KMS-11 (cell line): ENCODE measurements around the gene NEFH.

ENCODE experiments used
- H2AFZ ChIP-seq: fragments of 200-600 bp; sonication (generic); 2 replicates; pipeline ENCODE4 v1.6.1; 2016; ENCODE audit warnings: antibody characterized with exemption, mixed run types, low read depth
- H3K27ac ChIP-seq: fragments of 200-600 bp; sonication (generic); 2 replicates; pipeline ENCODE4 v1.6.1; 2016; ENCODE audit warnings: mild to moderate bottlenecking, mixed run types
- H3K27me3 ChIP-seq: fragments of 200-600 bp; sonication (generic); 2 replicates; pipeline ENCODE4 v1.6.1; 2017; ENCODE audit warnings: mild to moderate bottlenecking, low read depth, mixed run types, moderate library complexity; ENCODE audit not compliant: insufficient read depth
- H3K36me3 ChIP-seq: fragments of 200-600 bp; sonication (generic); 2 replicates; pipeline ENCODE4 v1.6.1; 2017; ENCODE audit warnings: mild to moderate bottlenecking, mixed run types; ENCODE audit not compliant: insufficient read depth
- H3K4me1 ChIP-seq: fragments of 200-600 bp; sonication (generic); 2 replicates; pipeline ENCODE4 v1.6.1; 2016; ENCODE audit warnings: mild to moderate bottlenecking, low read depth, mixed run types; ENCODE audit not compliant: poor library complexity, severe bottlenecking
- H3K4me2 ChIP-seq: fragments of 200-600 bp; sonication (generic); 2 replicates; pipeline ENCODE4 v1.7.0; 2016; ENCODE audit warnings: mild to moderate bottlenecking, mixed run types
- H3K4me3 ChIP-seq: fragments of 200-600 bp; sonication (generic); IDR thresholded peaks from 2 replicates; pipeline ENCODE4 v1.6.1; 2017; ENCODE audit warnings: low read depth, low read length, mixed read lengths; ENCODE audit not compliant: insufficient read depth
- H3K79me2 ChIP-seq: fragments of 200-600 bp; sonication (generic); 2 replicates; pipeline ENCODE4 v1.6.1; 2016; ENCODE audit warnings: low read depth, mixed run types; ENCODE audit not compliant: insufficient read depth
- H3K9ac ChIP-seq: fragments of 200-600 bp; sonication (generic); 2 replicates; pipeline ENCODE4 v1.6.1; 2016; ENCODE audit warnings: mild to moderate bottlenecking, mixed run types
- H4K20me1 ChIP-seq: fragments of 200-600 bp; sonication (generic); 2 replicates; pipeline ENCODE4 v1.6.1; 2016; ENCODE audit warnings: mild to moderate bottlenecking, mixed run types; ENCODE audit not compliant: insufficient read depth
- TF ChIP-seq, protein P1 (sequence below): fragments of 200-600 bp; sonication (generic); conservative IDR thresholded peaks from 2 replicates; pipeline ENCODE4 v1.6.1; 2017; ENCODE audit warnings: low read depth, mild to moderate bottlenecking, antibody characterized with exemption, low read length, moderate library complexity, mixed read lengths

NEFH gene

DNA sequence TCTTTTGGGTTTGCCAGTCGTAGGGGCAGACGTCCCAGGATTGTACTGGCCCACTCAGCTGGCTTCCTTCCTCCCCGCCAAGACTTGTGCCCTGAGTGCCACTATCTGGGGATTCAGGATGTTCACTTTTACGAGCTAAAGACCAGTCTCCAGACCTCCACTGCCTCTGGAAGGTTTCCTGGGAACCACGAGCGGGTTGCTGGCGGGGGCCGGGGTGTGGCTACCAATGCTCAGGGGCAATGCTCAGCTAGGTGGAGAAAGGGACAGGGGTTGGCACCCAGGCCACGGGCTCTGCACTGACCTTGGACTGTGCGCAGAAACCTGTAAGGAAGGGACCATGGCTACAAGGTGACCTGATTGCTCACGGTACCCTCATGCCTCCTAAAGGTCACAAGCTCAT, 2.2 kb downstream of the NEFH start:
- Histone ChIP-seq H3K4me3 (no peak overlapping the region), H3K4me2 (no peak overlapping the region), H2AFZ (no peak overlapping the region), H3K79me2 (no peaks in the 10 kb centered on the region), H4K20me1 (no peaks in the 10 kb centered on the region), H3K4me1 (no peaks in the 10 kb centered on the region), H3K9ac (no peak overlapping the region), H3K27ac (no peak overlapping the region), H3K36me3 (no peaks in the 10 kb centered on the region), H3K27me3 (peaks cover 3% of the 10 kb centered on the region)
- TF ChIP-seq, protein P1, sequence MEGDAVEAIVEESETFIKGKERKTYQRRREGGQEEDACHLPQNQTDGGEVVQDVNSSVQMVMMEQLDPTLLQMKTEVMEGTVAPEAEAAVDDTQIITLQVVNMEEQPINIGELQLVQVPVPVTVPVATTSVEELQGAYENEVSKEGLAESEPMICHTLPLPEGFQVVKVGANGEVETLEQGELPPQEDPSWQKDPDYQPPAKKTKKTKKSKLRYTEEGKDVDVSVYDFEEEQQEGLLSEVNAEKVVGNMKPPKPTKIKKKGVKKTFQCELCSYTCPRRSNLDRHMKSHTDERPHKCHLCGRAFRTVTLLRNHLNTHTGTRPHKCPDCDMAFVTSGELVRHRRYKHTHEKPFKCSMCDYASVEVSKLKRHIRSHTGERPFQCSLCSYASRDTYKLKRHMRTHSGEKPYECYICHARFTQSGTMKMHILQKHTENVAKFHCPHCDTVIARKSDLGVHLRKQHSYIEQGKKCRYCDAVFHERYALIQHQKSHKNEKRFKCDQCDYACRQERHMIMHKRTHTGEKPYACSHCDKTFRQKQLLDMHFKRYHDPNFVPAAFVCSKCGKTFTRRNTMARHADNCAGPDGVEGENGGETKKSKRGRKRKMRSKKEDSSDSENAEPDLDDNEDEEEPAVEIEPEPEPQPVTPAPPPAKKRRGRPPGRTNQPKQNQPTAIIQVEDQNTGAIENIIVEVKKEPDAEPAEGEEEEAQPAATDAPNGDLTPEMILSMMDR: no peak

DNA sequence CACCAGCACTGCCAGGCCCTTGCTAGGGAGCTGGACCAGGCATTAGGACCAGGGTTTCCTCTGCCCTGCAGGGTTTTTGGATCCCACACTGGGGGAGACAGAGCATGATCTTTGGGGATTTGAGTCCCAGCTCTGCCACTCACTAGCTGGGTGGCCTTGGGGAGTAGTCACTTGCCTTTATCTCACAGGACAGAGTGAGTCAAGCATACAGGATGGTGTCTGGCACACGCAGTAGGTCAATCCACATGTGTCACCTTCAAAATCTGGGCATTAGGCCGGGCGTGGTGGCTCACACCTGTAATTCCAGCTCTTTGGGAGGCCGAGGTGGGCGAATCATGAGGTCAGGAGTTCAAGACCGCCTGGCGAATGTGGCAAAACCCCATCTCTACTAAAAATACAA, 2.7 kb downstream of the NEFH start:
- H3K79me2 ChIP-seq: no peaks in the 10 kb centered on the region
- H3K27me3 ChIP-seq: no peaks in the 10 kb centered on the region; the same call in 1 of the 2 replicates
- no peak overlapping the region for H3K27ac ChIP-seq
- TF ChIP-seq, protein P1: no peak
- no peak overlapping the region for H3K9ac ChIP-seq
- H2AFZ ChIP-seq: no peak overlapping the region
- H3K4me1 ChIP-seq: no peaks in the 10 kb centered on the region
- no peaks in the 10 kb centered on the region for H3K36me3 ChIP-seq
- no peaks in the 10 kb centered on the region for H4K20me1 ChIP-seq
- no peak overlapping the region for H3K4me2 ChIP-seq
- no peak overlapping the region for H3K4me3 ChIP-seq

DNA sequence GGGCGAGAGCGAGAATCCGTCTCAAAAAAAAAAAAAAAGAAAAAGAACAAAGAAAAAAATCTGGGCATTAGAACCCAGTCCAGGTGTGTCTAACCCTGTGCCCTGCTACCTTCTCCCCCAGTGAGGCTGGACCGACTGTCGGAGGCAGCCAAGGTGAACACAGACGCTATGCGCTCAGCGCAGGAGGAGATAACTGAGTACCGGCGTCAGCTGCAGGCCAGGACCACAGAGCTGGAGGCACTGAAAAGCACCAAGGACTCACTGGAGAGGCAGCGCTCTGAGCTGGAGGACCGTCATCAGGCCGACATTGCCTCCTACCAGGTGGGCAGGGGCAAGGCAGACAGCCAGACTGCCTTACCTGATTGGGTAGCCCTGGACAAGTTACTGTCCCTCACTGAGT, 3.2 kb downstream of the NEFH start:
- H4K20me1 ChIP-seq: no peaks in the 10 kb centered on the region
- H3K9ac ChIP-seq: no peak overlapping the region
- H3K79me2 ChIP-seq: no peaks in the 10 kb centered on the region
- H3K27me3 ChIP-seq: no peaks in the 10 kb centered on the region
- H2AFZ ChIP-seq: no peak overlapping the region
- TF ChIP-seq, protein P1: no peak
- H3K36me3 ChIP-seq: no peaks in the 10 kb centered on the region
- no peak overlapping the region for H3K4me2 ChIP-seq
- H3K4me1 ChIP-seq: no peaks in the 10 kb centered on the region
- no peak overlapping the region for H3K4me3 ChIP-seq
- H3K27ac ChIP-seq: no peak overlapping the region

DNA sequence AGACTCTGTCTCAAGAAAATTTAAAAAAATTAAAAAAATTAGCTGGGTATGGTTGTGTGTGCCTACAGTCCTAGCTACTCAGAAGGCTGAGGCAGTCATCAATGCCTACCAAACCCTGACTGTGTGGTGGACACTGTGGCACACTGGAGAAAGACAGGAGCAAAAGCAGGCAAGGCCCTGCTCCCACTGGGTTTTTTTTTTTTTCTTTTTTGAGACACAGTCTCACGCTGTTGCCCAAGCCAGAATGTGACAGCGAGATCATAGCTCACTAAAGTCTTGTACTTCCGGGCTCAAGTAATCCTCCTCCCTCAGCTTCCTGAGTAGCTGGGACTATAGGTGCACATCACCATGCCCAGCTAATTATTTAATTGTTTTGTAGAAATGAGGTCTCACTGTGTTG, 4.6 kb downstream of the NEFH start:
- Histone ChIP-seq H3K36me3 (no peaks in the 10 kb centered on the region), H3K9ac (no peak overlapping the region), H3K27ac (no peak overlapping the region), H4K20me1 (no peaks in the 10 kb centered on the region), H3K4me2 (no peak overlapping the region), H3K4me1 (no peaks in the 10 kb centered on the region), H2AFZ (no peak overlapping the region), H3K27me3 (no peaks in the 10 kb centered on the region), H3K4me3 (no peak overlapping the region), H3K79me2 (no peaks in the 10 kb centered on the region)
- TF ChIP-seq, protein P1: no peak

DNA sequence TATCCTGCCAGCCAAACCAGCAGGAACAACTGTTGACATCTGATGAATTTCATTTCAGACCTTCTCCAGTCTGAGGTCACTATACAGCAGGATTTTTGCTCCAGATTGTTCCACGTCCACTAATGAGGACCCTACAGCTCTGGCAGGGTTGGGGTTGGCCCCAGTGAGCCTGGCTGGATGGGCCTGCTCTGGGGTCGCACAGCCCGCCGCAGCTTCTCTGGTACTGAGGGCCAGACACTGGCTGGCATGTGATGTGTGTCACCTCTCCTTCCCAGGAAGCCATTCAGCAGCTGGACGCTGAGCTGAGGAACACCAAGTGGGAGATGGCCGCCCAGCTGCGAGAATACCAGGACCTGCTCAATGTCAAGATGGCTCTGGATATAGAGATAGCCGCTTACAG, 5.4 kb downstream of the NEFH start:
- H3K9ac ChIP-seq: no peak overlapping the region
- H3K36me3 ChIP-seq: no peaks in the 10 kb centered on the region
- H3K79me2 ChIP-seq: no peaks in the 10 kb centered on the region
- no peaks in the 10 kb centered on the region for H3K4me1 ChIP-seq
- no peaks in the 10 kb centered on the region for H4K20me1 ChIP-seq
- no peak overlapping the region for H3K4me2 ChIP-seq
- no peak overlapping the region for H3K4me3 ChIP-seq
- no peak overlapping the region for H3K27ac ChIP-seq
- no peak overlapping the region for H2AFZ ChIP-seq
- TF ChIP-seq, protein P1: no peak
- no peaks in the 10 kb centered on the region for H3K27me3 ChIP-seq
